ENCODE results near the gene POLR2H. TPM values are rescaled to one million over a fixed set of nuclear protein-coding genes. Genes with fewer than 3 reads are reported as not detected.

POLR2H gene
- total RNA-seq, 1 donor from 2014 or later: 155 TPM

DNA sequence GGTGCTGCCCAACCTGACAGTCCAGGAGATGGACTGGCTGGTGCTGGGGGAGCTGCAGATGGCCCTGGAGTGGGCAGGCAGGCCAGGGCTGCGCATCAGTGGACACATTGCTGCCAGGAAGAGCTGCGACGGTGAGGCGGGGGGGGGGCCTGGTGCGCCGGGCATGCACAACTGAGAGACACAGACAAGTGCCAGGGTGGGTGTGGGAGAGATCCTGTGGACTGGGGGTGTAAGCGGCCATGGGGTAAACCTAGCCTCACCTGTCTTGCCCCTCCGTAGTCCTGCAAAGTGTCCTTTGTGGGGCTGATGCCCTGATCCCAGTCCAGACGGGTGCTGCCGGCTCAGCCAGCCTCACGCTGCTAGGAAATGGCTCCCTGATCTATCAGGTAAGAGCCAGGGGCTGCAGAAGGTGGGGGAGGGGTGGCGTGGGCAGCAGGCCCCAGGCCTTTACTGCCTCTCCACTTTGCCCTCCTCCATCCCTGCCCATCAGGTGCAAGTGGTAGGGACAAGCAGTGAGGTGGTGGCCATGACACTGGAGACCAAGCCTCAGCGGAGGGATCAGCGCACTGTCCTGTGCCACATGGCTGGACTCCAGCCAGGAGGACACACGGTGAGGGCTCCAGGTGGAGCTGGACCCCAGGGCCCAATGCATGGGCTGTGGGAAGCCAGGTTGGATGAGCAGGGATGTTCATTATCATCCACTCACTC, 21.7 kb downstream of the POLR2H start:
- DNase-seq (ENCODE audit: low spot score): no peak
- H3K36me3 Mint-ChIP-seq (ENCODE audit: low read depth): no peaks in the 10 kb centered on the region
- H3K9me3 Mint-ChIP-seq: no peaks in the 10 kb centered on the region
- no peak overlapping the region for H3K27ac Mint-ChIP-seq
- intact Hi-C loops (cut with micrococcal nuclease): no loop called here
- peaks cover 39% of the 10 kb centered on the region for H3K27me3 Mint-ChIP-seq (ENCODE audit: low read depth)
- no peak overlapping the region for H3K4me3 Mint-ChIP-seq (ENCODE audit: low read depth)
- H3K4me1 Mint-ChIP-seq (ENCODE audit: low read depth): peaks cover 6% of the 10 kb centered on the region

- intact Hi-C loops (cut with micrococcal nuclease): no loop called here
- peaks cover 4% of the 10 kb centered on the region for H3K4me1 Mint-ChIP-seq (ENCODE audit: low read depth)
- H3K27me3 Mint-ChIP-seq (ENCODE audit: low read depth): peaks cover 28% of the 10 kb centered on the region
- no peaks in the 10 kb centered on the region for H3K9me3 Mint-ChIP-seq
- DNase-seq (ENCODE audit: low spot score): no peak
- H3K4me3 Mint-ChIP-seq (ENCODE audit: low read depth): no peak overlapping the region
- H3K36me3 Mint-ChIP-seq (ENCODE audit: low read depth): no peaks in the 10 kb centered on the region
- no peak overlapping the region for H3K27ac Mint-ChIP-seq
Measured at GRCh38 chr3:184384342-184384741, 22.8 kb downstream of the POLR2H start.

GRCh38 chr3:184384856-184385422, 23.4 kb downstream of the POLR2H start:
- H3K27ac Mint-ChIP-seq: no peak overlapping the region
- no peak overlapping the region for H3K4me3 Mint-ChIP-seq (ENCODE audit: low read depth)
- no peaks in the 10 kb centered on the region for H3K9me3 Mint-ChIP-seq
- no peak for DNase-seq (ENCODE audit: low spot score)
- intact Hi-C loops (cut with micrococcal nuclease): no loop called here
- peaks cover 4% of the 10 kb centered on the region for H3K4me1 Mint-ChIP-seq (ENCODE audit: low read depth)
- peaks cover 30% of the 10 kb centered on the region for H3K27me3 Mint-ChIP-seq (ENCODE audit: low read depth)
- H3K36me3 Mint-ChIP-seq (ENCODE audit: low read depth): no peaks in the 10 kb centered on the region

DNA sequence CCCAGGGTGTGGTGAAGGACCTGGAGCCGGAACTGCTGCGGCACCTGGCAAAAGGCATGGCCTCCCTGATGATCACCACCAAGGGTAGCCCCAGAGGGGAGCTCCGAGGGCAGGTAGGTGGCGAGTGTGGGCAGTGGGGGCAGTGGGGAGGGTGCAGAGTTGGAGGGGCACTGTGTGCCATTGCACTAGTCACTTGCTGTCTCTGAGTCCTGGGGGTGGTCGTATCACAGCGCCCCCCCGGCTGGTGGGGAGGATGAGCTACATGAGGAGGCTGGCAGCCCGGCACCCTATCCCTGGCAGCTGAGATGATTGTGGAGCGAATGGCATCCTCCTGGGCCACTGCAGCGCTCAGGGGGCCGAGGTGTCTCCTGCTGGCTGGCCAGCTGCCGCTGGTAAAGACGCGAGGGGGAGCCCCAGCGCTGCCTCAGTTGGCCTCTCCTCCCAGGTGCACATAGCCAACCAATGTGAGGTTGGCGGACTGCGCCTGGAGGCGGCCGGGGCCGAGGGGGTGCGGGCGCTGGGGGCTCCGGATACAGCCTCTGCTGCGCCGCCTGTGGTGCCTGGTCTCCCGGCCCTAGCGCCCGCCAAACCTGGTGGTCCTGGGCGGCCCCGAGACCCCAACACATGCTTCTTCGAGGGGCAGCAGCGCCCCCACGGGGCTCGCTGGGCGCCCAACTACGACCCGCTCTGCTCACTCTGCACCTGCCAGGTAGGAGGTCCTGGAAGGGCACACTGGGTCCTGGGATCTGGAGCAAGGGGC, 24.7 kb downstream of the POLR2H start:
- H3K36me3 Mint-ChIP-seq (ENCODE audit: low read depth): no peaks in the 10 kb centered on the region
- peaks cover 35% of the 10 kb centered on the region for H3K27me3 Mint-ChIP-seq (ENCODE audit: low read depth)
- intact Hi-C loops (cut with micrococcal nuclease): no loop called here
- no peaks in the 10 kb centered on the region for H3K4me1 Mint-ChIP-seq (ENCODE audit: low read depth)
- no peak overlapping the region for H3K27ac Mint-ChIP-seq
- no peak overlapping the region for H3K4me3 Mint-ChIP-seq (ENCODE audit: low read depth)
- DNase-seq (ENCODE audit: low spot score): no peak
- no peaks in the 10 kb centered on the region for H3K9me3 Mint-ChIP-seq

GRCh38 chr3:184387174-184387714, 25.7 kb downstream of the POLR2H start:
- intact Hi-C loops (cut with micrococcal nuclease): no loop called here
- H3K4me3 Mint-ChIP-seq (ENCODE audit: low read depth): no peak overlapping the region
- DNase-seq (ENCODE audit: low spot score): no peak
- H3K27me3 Mint-ChIP-seq (ENCODE audit: low read depth): peaks cover 31% of the 10 kb centered on the region
- no peaks in the 10 kb centered on the region for H3K9me3 Mint-ChIP-seq
- no peak overlapping the region for H3K27ac Mint-ChIP-seq
- H3K4me1 Mint-ChIP-seq (ENCODE audit: low read depth): no peaks in the 10 kb centered on the region
- H3K36me3 Mint-ChIP-seq (ENCODE audit: low read depth): no peaks in the 10 kb centered on the region

GRCh38 chr3:184388164-184388935, 26.8 kb downstream of the POLR2H start:
- intact Hi-C loops (cut with micrococcal nuclease): no loop called here
- no peaks in the 10 kb centered on the region for H3K36me3 Mint-ChIP-seq (ENCODE audit: low read depth)
- H3K27me3 Mint-ChIP-seq (ENCODE audit: low read depth): peaks cover 23% of the 10 kb centered on the region
- H3K4me3 Mint-ChIP-seq (ENCODE audit: low read depth): no peak overlapping the region
- no peak for DNase-seq (ENCODE audit: low spot score)
- no peak overlapping the region for H3K27ac Mint-ChIP-seq
- H3K4me1 Mint-ChIP-seq (ENCODE audit: low read depth): no peaks in the 10 kb centered on the region
- no peaks in the 10 kb centered on the region for H3K9me3 Mint-ChIP-seq

DNA sequence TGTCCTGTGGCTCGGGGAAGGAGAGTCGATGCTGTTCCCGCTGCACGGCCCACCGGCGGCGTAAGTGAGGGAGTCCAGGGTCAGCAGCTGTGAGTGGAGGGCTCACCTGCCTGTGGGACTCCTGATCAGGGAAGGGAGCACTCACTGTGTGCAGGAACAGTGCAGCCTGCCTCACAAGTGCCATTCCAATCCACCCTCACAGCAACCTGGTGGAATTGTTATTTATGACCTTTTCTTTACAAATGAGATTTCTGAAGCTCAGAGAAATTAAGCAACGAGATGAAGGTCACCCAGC, 27.4 kb downstream of the POLR2H start:
- H3K36me3 Mint-ChIP-seq (ENCODE audit: low read depth): no peaks in the 10 kb centered on the region
- no peak for DNase-seq (ENCODE audit: low spot score)

GRCh38 chr3:184389384-184389783, 27.9 kb downstream of the POLR2H start:
- Mint-ChIP-seq H3K9me3 (no peaks in the 10 kb centered on the region), H3K27ac (no peak overlapping the region), H3K4me3 (ENCODE audit: low read depth) (no peak overlapping the region), H3K36me3 (ENCODE audit: low read depth) (no peaks in the 10 kb centered on the region), H3K4me1 (ENCODE audit: low read depth) (no peaks in the 10 kb centered on the region), H3K27me3 (ENCODE audit: low read depth) (peaks cover 25% of the 10 kb centered on the region)
- no peak for DNase-seq (ENCODE audit: low spot score)
- intact Hi-C loops (cut with micrococcal nuclease): no loop called here

More for the DNA sequence above, 27.4 kb downstream of the POLR2H start:
- intact Hi-C loops (cut with micrococcal nuclease): no loop called here
- H3K27ac Mint-ChIP-seq: no peak overlapping the region
- H3K9me3 Mint-ChIP-seq: no peaks in the 10 kb centered on the region
- no peak overlapping the region for H3K4me3 Mint-ChIP-seq (ENCODE audit: low read depth)
- peaks cover 24% of the 10 kb centered on the region for H3K27me3 Mint-ChIP-seq (ENCODE audit: low read depth)
- no peaks in the 10 kb centered on the region for H3K4me1 Mint-ChIP-seq (ENCODE audit: low read depth)

- intact Hi-C loops (cut with micrococcal nuclease): no loop called here
- Mint-ChIP-seq H3K4me1 (ENCODE audit: low read depth) (no peaks in the 10 kb centered on the region), H3K27me3 (ENCODE audit: low read depth) (peaks cover 22% of the 10 kb centered on the region), H3K9me3 (no peaks in the 10 kb centered on the region), H3K36me3 (ENCODE audit: low read depth) (no peaks in the 10 kb centered on the region), H3K4me3 (ENCODE audit: low read depth) (no peak overlapping the region), H3K27ac (no peak overlapping the region)
- no peak for DNase-seq (ENCODE audit: low spot score)
Measured at GRCh38 chr3:184389935-184390528, 28.5 kb downstream of the POLR2H start.

GRCh38 chr3:184391266-184391665, 29.8 kb downstream of the POLR2H start:
- no peak overlapping the region for H3K27ac Mint-ChIP-seq
- peaks cover 22% of the 10 kb centered on the region for H3K27me3 Mint-ChIP-seq (ENCODE audit: low read depth)
- intact Hi-C loops (cut with micrococcal nuclease): no loop called here
- no peaks in the 10 kb centered on the region for H3K36me3 Mint-ChIP-seq (ENCODE audit: low read depth)
- no peaks in the 10 kb centered on the region for H3K9me3 Mint-ChIP-seq
- DNase-seq (ENCODE audit: low spot score): no peak
- H3K4me3 Mint-ChIP-seq (ENCODE audit: low read depth): no peak overlapping the region
- no peaks in the 10 kb centered on the region for H3K4me1 Mint-ChIP-seq (ENCODE audit: low read depth)

- intact Hi-C loops (cut with micrococcal nuclease): no loop called here
- no peaks in the 10 kb centered on the region for H3K36me3 Mint-ChIP-seq (ENCODE audit: low read depth)
- DNase-seq (ENCODE audit: low spot score): no peak
- H3K27ac Mint-ChIP-seq: no peak overlapping the region
- H3K4me3 Mint-ChIP-seq (ENCODE audit: low read depth): no peak overlapping the region
- peaks cover 18% of the 10 kb centered on the region for H3K27me3 Mint-ChIP-seq (ENCODE audit: low read depth)
- no peaks in the 10 kb centered on the region for H3K9me3 Mint-ChIP-seq
- no peaks in the 10 kb centered on the region for H3K4me1 Mint-ChIP-seq (ENCODE audit: low read depth)
Measured at GRCh38 chr3:184395320-184395660, 33.8 kb downstream of the POLR2H start.

GRCh38 chr3:184399410-184399809, 37.9 kb downstream of the POLR2H start:
- Mint-ChIP-seq H3K4me3 (ENCODE audit: low read depth) (no peak overlapping the region), H3K4me1 (ENCODE audit: low read depth) (no peaks in the 10 kb centered on the region), H3K36me3 (ENCODE audit: low read depth) (no peaks in the 10 kb centered on the region), H3K27me3 (ENCODE audit: low read depth) (peaks cover 20% of the 10 kb centered on the region), H3K9me3 (no peaks in the 10 kb centered on the region), H3K27ac (no peak overlapping the region)
- intact Hi-C loops (cut with micrococcal nuclease): no loop called here
- no peak for DNase-seq (ENCODE audit: low spot score)

All from activated T-helper 2 cell treated with anti-CD3 and anti-CD28 coated beads, Interferon-gamma antibody, Interleukin-2, Interleukin-4, amounts not matched to agents 10 μg/mL and 5 μg/mL and 100 μg/mL, durations not matched to agents 14 hours and 24 hours and 36 hours (primary cell).